GM19240 (cell line): Measurements from ENCODE around the gene CD93.

ENCODE experiments used
- DNase-seq: peaks from one replicate; pipeline ENCODE4 v3.0.0; 2011; ENCODE audit warnings: low spot score; ENCODE audit not compliant: insufficient read length

The CD93 gene

GRCh38 chr20:23061734-23062561 lies 24.2 kb downstream of the CD93 start:
- no peak for DNase-seq

DNA sequence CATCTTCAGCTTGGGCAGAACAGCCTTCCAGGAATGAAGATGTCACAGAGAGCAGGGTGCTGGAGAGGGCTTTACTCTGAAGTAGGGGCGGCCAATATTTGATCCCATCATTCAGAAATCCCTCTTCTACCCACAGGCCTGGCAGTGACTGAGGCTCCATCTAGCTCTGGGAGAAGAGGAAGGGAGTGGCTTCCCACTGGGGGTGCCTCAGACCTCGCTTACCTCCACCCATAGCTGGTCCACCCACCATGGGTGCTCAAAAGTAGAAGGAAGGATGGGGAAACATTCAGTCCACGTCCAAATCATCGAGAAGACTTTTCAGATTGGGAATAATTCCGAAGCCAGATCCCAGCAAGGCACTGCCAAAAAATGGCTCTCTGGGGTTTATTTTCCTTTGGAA lies 24.9 kb downstream of the CD93 start:
- DNase-seq = no peak

GRCh38 chr20:23060629-23061028 lies 25.5 kb downstream of the CD93 start:
- DNase-seq = no peak

DNA sequence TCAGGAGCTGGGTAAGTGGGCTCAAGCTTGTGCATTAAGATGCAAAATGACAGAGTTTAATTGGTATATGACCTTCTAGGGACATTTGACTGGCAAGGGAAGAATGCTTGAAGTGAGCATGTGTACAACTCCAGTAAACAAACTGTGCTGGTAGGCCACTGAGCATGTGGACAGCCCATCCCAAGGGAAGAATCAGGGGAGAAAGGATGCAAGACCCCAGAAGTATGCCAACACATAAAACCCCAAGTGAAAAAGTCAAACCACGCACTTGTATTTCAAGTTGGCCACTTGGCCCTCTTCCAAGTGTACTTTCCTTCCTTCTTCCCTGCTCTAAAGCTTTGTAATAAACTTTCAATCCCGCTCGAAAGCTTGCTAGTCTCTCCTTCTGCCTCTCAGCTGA lies 26.3 kb downstream of the CD93 start:
- no peak for DNase-seq

GRCh38 chr20:23059001-23059400 lies 27.1 kb downstream of the CD93 start:
- no peak for DNase-seq

DNA sequence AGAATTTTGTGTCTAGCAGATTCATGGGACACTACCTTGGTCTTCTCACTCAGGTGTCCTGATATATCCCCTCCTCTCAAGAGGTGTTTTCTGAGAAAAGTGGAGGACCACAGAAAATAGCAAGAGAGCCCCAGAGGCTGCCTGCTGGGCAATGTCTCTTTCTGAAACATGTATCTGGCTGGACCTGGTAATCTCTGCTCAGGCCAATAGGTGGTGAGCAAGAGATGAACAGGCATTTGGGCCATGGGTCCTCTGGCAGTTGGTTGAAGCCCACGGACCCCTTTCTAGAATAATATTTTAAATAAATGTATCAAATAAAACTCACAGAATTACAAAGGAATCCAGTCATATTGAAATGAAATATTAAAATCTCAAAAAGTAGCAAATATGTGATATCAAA lies 27.9 kb downstream of the CD93 start:
- DNase-seq = no peak

DNA sequence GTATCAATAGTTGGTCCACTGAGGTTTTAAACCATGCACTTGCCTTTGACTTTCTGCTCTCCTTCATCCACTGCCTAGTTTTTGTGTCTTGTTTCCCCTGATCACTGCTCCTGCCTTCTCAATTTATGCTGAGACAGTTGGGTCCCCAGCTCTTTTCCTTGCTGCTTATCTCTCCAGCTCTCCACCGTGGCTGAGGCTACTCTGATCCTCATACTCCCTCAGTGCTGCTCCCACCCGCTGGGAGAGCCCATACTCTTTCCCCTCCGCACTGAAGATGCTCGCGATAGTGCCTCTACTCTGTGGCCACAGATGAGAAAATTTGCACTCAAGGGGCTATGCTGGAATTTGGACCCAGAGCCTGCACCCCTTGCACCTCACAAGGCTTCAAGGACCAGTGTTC lies 33.2 kb downstream of the CD93 start:
- no peak for DNase-seq

- no peak for DNase-seq
These were observed 35.1 kb downstream of the CD93 start for GRCh38 chr20:23050847-23051627.

- no peak for DNase-seq
These were observed 35.9 kb downstream of the CD93 start for GRCh38 chr20:23050076-23050838.

- no peak for DNase-seq
These were observed 36.7 kb downstream of the CD93 start, which contains the start of gene THBD for GRCh38 chr20:23049201-23050075. TSS of gene THBD (minus strand) at chr20:23049672. CDS start at chr20:23049504, 168 bp downstream.

GRCh38 chr20:23048283-23049200 lies 37.6 kb downstream of the CD93 start:
- no peak for DNase-seq

DNA sequence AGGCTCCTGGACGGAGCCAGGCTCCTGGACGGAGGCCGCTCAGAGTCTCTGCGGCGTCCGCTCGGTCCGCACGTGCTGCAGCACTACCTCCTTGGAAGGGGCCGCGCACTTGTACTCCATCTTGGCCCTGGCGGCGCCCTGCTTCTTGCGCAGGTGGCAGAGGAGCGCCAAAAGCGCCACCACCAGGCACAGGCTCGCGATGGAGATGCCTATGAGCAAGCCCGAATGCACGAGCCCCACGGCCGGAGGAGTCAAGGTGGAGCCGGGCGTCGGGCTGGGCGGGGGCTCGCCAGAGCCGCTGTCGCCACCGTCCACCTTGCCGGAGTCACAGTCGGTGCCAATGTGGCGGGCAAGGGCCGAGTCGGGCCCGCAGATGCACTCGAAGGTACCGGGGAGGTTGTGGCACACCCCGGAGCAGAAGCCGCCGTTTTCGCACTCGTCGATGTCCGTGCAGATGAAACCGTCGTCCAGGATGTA lies 38.3 kb downstream of the CD93 start:
- no peak for DNase-seq

DNA sequence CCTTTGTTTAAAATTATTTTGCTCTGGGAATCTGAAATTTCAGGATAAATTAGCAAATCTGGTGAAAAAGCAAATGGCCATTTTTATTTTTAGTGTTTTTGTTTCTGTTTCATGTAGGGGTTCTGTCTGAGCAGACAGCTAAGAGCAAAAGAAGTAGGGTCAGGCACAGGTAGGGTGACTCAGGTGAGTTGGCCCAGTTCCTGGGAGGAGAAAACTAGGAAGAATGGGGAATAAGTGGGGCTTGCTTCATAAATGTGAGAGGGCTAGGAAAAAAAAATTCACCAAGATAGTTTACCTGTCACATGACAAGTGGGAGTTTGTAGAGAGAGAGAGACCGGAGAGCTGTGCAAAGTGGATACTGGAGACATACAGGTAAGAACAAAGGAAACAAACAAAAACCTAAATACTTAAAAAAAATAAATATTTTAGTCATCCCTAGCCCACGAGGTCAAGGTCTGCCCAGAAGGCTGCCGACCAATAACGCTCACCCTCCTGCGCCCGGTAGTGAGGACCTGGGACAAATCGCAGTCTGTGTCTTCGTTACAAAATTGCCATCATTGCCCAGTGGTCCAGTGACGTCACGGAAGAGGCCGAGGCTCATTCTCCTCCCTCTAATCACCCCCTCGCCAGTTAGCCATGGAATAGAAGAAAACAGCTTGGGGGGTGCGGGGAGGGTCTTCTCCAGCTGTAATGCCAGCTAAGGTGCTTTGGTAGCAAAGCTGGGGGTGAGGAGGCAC lies 39.0 kb downstream of the CD93 start:
- DNase-seq = no peak

DNA sequence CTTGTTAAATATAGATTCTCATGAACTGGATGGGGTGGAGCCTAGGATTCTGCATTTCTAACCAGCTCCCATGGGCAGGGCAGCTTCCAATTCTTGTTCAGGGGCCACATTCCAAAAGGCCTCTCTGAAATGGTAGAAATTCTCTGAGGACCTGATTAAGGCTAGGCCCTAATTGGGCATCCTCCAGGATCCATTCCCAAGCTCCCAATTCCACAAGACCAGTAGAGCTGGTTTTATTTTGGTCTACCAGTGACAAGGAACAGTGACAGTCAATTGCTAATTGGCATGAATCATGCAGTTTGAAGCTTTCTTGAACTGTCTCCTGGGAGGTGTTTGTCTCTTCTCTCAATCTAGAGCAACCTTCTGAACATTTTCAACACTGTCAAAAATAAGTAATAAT lies 39.7 kb downstream of the CD93 start:
- DNase-seq = no peak

GRCh38 chr20:23043376-23043775 lies 42.7 kb downstream of the CD93 start:
- no peak for DNase-seq

DNA sequence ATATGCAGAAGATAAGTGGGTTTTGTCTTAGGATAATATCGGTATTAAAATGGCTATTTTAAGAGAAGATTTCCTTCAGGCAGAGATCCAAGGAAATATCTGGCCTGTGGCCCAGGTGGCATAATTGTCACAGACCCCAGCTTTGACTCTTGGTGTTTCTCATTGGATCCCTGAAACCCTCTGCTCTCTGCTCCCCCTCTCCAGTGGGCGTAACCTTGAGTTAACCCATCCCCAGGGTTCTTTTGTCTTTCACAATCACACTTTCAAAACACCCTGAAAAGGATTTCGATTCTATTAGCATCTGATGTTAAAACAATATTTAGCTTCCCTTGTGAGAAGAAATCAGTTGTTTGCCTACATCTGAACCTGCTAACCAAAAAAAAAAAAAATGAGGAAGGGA lies 43.9 kb downstream of the CD93 start:
- no peak for DNase-seq

DNA sequence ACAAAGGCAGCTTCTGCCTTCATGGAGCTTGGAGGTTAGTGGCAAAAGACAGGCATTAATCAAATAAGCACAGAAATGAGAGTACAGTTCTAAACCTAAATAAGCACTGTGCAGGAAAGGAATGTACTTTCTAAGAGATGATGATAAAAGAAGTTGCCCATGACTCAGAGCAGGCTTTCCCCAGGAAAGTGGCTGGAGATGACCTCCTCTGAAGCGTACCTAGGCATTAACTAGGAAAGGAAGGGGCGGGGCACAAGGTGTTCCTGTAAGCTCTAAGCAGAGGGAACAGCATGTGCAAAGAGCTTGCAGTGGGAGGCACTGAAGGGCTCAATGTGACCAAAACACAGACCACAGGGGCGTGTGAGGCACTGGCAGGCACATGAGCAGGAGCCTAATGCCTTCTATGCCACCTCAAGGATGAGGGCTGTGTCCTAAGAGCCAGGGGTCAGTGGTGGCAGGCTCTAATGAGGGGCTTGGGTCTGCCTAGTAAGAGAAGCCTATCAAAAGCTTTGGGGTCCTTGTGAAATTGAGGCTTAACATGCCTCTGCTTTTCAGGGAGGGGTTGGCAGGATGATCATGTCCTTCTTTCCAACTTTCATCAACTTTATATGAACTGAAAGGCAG lies 46.1 kb downstream of the CD93 start:
- DNase-seq = no peak

DNA sequence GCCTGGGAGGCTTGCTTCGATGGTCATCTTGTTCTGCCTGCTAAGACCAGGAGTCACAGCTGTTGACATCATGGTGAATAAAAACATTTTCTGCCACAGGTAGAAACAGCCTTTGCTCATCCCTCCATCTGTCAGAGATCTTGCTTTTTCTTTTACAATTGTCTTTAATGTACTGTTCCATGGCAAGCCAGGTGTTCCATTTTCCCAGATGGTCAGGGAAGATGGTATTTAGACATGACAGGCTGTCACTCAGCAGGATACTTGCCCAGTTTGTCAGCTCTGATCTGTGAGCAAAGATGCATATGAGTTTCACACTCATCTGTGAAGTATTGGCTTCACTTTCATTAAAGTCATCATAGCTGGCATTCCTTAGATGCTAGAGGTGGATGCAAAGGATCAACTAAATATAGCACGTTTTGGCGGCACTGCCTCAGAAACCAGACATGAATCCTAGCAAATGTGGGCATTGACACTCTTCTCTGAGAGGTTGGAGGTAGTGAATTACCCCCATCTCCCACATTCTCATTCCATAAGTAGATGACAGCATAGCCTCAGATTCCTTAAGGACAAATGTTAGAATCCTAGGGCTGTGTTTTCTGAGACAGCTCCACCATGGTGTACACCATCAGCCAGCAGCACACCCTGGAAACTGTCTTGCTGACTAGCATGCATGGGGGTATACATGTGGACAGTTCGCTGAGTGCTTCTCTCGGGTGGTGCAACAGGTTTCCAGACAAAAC lies 46.8 kb downstream of the CD93 start:
- DNase-seq = no peak
